ENCODE data around the gene EEF1E1. TPM values are rescaled to one million over a fixed set of nuclear protein-coding genes. Genes with fewer than 3 reads are reported as not detected.

The EEF1E1 gene
- total and polyA plus RNA-seq, 9 of the 15 experiments (the other 6 are each of a cell fraction or from before 2014, with no cell fraction given): 135 to 1,355 (median 327) TPM

DNA sequence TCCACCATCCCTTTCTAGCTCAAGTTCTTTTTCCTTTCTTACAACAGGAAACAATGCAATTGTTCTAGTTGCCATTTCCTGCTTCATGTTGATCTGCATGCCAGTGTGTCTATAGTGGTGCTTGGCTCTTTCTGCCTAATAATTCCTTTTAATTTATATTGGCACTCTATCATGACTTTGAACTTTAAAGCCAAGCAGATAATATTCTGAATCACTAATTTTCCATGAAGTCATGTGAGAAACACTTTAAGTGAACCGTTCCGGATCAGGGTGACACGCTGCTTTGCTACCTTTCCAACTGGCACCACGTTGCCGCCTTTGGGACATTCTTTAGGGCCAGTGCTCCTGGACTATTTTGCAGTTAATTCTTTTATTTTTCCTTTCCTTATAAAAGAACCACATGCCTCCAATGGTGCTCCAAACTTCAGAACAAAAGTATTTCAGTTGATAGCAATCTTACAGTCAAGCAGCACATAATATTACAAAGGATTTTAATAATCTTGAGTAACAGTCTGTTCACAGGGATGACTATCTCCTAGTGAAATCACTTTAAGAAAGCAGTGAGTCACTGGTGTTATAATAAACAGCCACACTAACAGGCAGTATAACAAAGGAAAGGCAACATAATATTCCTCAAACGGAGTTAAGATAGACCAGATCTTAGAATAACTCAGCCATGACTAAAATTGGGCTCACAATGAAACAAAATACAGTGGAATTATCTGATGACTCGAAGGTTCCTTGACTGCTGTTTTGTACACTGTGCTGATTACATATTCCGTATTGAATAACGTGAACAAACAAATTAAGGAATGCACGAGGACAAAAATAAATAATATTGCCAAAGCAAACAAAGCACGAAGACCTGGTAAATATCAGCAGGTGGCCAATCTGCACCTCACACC is 19.1 kb downstream of the EEF1E1 start (continued):
- TF ChIP-seq, protein P1, sequence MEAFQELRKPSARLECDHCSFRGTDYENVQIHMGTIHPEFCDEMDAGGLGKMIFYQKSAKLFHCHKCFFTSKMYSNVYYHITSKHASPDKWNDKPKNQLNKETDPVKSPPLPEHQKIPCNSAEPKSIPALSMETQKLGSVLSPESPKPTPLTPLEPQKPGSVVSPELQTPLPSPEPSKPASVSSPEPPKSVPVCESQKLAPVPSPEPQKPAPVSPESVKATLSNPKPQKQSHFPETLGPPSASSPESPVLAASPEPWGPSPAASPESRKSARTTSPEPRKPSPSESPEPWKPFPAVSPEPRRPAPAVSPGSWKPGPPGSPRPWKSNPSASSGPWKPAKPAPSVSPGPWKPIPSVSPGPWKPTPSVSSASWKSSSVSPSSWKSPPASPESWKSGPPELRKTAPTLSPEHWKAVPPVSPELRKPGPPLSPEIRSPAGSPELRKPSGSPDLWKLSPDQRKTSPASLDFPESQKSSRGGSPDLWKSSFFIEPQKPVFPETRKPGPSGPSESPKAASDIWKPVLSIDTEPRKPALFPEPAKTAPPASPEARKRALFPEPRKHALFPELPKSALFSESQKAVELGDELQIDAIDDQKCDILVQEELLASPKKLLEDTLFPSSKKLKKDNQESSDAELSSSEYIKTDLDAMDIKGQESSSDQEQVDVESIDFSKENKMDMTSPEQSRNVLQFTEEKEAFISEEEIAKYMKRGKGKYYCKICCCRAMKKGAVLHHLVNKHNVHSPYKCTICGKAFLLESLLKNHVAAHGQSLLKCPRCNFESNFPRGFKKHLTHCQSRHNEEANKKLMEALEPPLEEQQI (IDR thresholded peaks at IDR 0.05): no peak
- peak; percentile 47; the same call in 1 of the 2 replicates for TF ChIP-seq TEAD4 (IDR thresholded peaks at IDR 0.05; ENCODE audit: low read length)
- TF ChIP-seq TEAD4 (CRISPR knock-in tag; IDR thresholded peaks at IDR 0.05; ENCODE audit: borderline replicate concordance): no peak
- TF ChIP-seq, protein P2, sequence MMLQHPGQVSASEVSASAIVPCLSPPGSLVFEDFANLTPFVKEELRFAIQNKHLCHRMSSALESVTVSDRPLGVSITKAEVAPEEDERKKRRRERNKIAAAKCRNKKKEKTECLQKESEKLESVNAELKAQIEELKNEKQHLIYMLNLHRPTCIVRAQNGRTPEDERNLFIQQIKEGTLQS (IDR thresholded peaks at IDR 0.05): peak; percentile 81
- TF ChIP-seq, protein P2 (CRISPR knock-in tag; conservative IDR thresholded peaks at IDR 0.05): no peak
- peak; percentile 51; the same call in 1 of the 2 replicates for TF ChIP-seq TAL1 (IDR thresholded peaks at IDR 0.05)
- TF ChIP-seq, protein P3, sequence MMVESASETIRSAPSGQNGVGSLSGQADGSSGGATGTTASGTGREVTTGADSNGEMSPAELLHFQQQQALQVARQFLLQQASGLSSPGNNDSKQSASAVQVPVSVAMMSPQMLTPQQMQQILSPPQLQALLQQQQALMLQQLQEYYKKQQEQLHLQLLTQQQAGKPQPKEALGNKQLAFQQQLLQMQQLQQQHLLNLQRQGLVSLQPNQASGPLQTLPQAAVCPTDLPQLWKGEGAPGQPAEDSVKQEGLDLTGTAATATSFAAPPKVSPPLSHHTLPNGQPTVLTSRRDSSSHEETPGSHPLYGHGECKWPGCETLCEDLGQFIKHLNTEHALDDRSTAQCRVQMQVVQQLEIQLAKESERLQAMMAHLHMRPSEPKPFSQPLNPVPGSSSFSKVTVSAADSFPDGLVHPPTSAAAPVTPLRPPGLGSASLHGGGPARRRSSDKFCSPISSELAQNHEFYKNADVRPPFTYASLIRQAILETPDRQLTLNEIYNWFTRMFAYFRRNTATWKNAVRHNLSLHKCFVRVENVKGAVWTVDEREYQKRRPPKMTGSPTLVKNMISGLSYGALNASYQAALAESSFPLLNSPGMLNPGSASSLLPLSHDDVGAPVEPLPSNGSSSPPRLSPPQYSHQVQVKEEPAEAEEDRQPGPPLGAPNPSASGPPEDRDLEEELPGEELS (CRISPR knock-in tag; IDR thresholded peaks at IDR 0.05; ENCODE audit: borderline replicate concordance): no peak
- peak; percentile 97 for TF ChIP-seq FOSL1 (tag; conservative IDR thresholded peaks at IDR 0.05)
- TF ChIP-seq TCF3 (CRISPR knock-in tag; IDR thresholded peaks at IDR 0.05): peak; percentile 21; the same call in 1 of the 2 replicates
- 0 out of 4 replicates have a peak, but pooled peaks of 1 of the 2 experiments have one; percentile 21 for TF ChIP-seq RCOR1 (IDR thresholded peaks at IDR 0.05; ENCODE audit: borderline replicate concordance in 1 of 2, low read depth in 2 of 2, low read length in 2 of 2)
- TF ChIP-seq THRAP3 (IDR thresholded peaks at IDR 0.05; ENCODE audit: borderline replicate concordance): no peak
- TF ChIP-seq RBM39 (optimal IDR thresholded peaks at IDR 0.05; ENCODE audit: low read depth, low read length): no peak
- TF ChIP-seq CEBPG (CRISPR knock-in tag; IDR thresholded peaks at IDR 0.05): no peak
- 0 out of 4 replicates have a peak, but pooled peaks of 1 of the 2 experiments have one; percentile 18 for TF ChIP-seq CEBPG (tag; conservative IDR thresholded peaks at IDR 0.05 in 1 of 2, IDR thresholded peaks at IDR 0.05 in 1 of 2)
- TF ChIP-seq, protein P4, sequence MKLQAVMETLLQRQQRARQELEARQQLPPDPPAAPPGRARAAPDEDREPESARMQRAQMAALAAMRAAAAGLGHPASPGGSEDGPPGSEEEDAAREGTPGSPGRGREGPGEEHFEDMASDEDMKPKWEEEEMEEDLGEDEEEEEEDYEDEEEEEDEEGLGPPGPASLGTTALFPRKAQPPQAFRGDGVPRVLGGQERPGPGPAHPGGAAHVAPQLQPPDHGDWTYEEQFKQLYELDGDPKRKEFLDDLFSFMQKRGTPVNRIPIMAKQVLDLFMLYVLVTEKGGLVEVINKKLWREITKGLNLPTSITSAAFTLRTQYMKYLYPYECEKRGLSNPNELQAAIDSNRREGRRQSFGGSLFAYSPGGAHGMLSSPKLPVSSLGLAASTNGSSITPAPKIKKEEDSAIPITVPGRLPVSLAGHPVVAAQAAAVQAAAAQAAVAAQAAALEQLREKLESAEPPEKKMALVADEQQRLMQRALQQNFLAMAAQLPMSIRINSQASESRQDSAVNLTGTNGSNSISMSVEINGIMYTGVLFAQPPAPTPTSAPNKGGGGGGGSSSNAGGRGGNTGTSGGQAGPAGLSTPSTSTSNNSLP (IDR thresholded peaks at IDR 0.05; ENCODE audit: borderline replicate concordance, low read depth, low read length): 0 out of 2 replicates have a peak, but pooled peaks have one; percentile 24
- no peak for TF ChIP-seq FOXM1 (IDR thresholded peaks at IDR 0.05; ENCODE audit: low read depth)
- TF ChIP-seq FOXM1 (CRISPR knock-in tag; IDR thresholded peaks at IDR 0.05; ENCODE audit: low read depth): no peak
- TF ChIP-seq CREB1 (IDR thresholded peaks at IDR 0.05): no peak
- no peak for TF ChIP-seq CREB1 (CRISPR knock-in tag; IDR thresholded peaks at IDR 0.05)
- peak; percentile 61 for TF ChIP-seq CBFA2T3 (IDR thresholded peaks at IDR 0.05)
- TF ChIP-seq PML (IDR thresholded peaks at IDR 0.05; ENCODE audit: low read length): peak; percentile 34; the same call in 1 of the 2 replicates
